Measurements from ENCODE around the gene HINT1. TPM values are rescaled to one million over a fixed set of nuclear protein-coding genes. Genes with fewer than 3 reads are reported as not detected.
A peak's percentile ranks its signal among the peaks of the same experiment; 100 is the strongest.
"Not testable (repeated sequence)": the region's sequence is repeated elsewhere in the genome, so short reads cannot be mapped to it uniquely, and the experiment has no call there.

Gene HINT1
- 100 to 1,000 TPM; 319 to 404 (median 367) TPM for polyA plus RNA-seq (ENCODE audit: insufficient read length in 10 of 10)
- long read RNA-seq, donor 1, transcript HINT1-209 (3 exons, 656 nt), result minor isoform, 9 of 419 reads
- long read RNA-seq, donor 1, transcript HINT1-201 (3 exons, 1,081 nt), result major isoform, 348 of 419 reads
- long read RNA-seq, donor 1, partial matches to known transcripts, result 34 of 419 reads
- long read RNA-seq, donor 1, other reads (novel, unspliced or antisense), result 25 of 419 reads
- long read RNA-seq, donor 2, transcript HINT1-209 (3 exons, 656 nt), result minor isoform, 5 of 483 reads
- long read RNA-seq, donor 2, transcript HINT1-201 (3 exons, 1,081 nt), result major isoform, 381 of 483 reads
- long read RNA-seq, donor 2, partial matches to known transcripts, result 44 of 483 reads
- long read RNA-seq, donor 2, other reads (novel, unspliced or antisense), result 47 of 483 reads
- long read RNA-seq, donor 3, partial matches to known transcripts, result 0 of 2 reads
- long read RNA-seq, donor 3, other reads (novel, unspliced or antisense), result 0 of 2 reads
- long read RNA-seq, donor 4, transcript HINT1-201 (3 exons, 1,081 nt), result major isoform, 223 of 258 reads
- long read RNA-seq, donor 4, transcript HINT1-209 (3 exons, 656 nt), result minor isoform, 8 of 258 reads
- long read RNA-seq, donor 4, partial matches to known transcripts, result 18 of 258 reads
- long read RNA-seq, donor 4, other reads (novel, unspliced or antisense), result 7 of 258 reads
- long read RNA-seq, donor 5, transcript HINT1-209 (3 exons, 656 nt), result minor isoform, 7 of 672 reads
- long read RNA-seq, donor 5, transcript HINT1-201 (3 exons, 1,081 nt), result major isoform, 553 of 672 reads
- long read RNA-seq, donor 5, partial matches to known transcripts, result 75 of 672 reads
- long read RNA-seq, donor 5, other reads (novel, unspliced or antisense), result 33 of 672 reads
- long read RNA-seq, donor 6, transcript HINT1-209 (3 exons, 656 nt), result minor isoform, 8 of 423 reads
- long read RNA-seq, donor 6, transcript HINT1-201 (3 exons, 1,081 nt), result major isoform, 360 of 423 reads
- long read RNA-seq, donor 6, partial matches to known transcripts, result 31 of 423 reads
- long read RNA-seq, donor 6, other reads (novel, unspliced or antisense), result 19 of 423 reads
- long read RNA-seq, donor 7, transcript HINT1-201 (3 exons, 1,081 nt), result major isoform, 229 of 261 reads
- long read RNA-seq, donor 7, partial matches to known transcripts, result 14 of 261 reads
- long read RNA-seq, donor 7, other reads (novel, unspliced or antisense), result 12 of 261 reads
- long read RNA-seq, donor 8, transcript HINT1-209 (3 exons, 656 nt), result minor isoform, 5 of 247 reads
- long read RNA-seq, donor 8, transcript HINT1-201 (3 exons, 1,081 nt), result major isoform, 199 of 247 reads
- long read RNA-seq, donor 8, partial matches to known transcripts, result 24 of 247 reads
- long read RNA-seq, donor 8, other reads (novel, unspliced or antisense), result 18 of 247 reads
- long read RNA-seq, donor 9, transcript HINT1-201 (3 exons, 1,081 nt), result major isoform, 60 of 108 reads
- long read RNA-seq, donor 9, partial matches to known transcripts, result 46 of 108 reads
- long read RNA-seq, donor 9, other reads (novel, unspliced or antisense), result 0 of 108 reads

DNA sequence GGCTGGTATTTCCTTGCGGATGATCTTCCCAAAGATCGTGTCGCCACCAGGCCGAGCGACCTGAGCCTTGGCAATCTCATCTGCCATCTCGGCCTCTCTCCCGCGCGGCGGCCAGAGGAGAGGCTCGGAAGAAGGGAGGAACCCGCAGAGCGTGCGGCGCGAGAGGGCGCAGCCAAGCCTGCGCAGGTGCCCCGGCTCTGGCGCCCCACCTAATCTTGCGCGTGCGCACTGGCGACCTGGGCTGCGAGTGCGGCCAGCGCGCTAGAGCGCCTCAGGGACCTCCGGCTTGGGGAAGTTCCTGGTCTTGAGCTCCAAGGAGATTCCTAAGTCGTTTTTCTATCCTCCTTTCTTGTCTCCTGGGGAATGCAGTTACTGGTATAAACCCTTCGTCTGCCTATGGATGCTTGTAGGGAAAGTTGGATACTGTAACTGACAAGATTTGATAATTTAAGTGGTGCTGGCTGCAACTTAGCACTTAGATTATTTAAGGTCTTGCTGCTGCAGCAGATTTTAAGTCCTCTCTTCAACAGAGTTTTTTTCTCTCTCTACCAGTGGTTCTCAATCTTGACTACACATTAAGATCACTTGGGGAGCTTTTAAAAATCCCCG lies at the start of gene HINT1:
Gene HINT1 (minus strand): TSS at position 138 of the 609 bp plus-strand sequence. CDS start 51 bp downstream, at position 87.
- DNase-seq, result peak; percentile 87 to 96 (median 92)

- peak in 1 of 3 donors; percentile 18 for DNase-seq
These were observed 49.7 kb upstream of the HINT1 start for GRCh38 chr5:131214609-131215227.

GRCh38 chr5:131212471-131213021 lies 47.5 kb upstream of the HINT1 start:
- no peak for DNase-seq

DNA sequence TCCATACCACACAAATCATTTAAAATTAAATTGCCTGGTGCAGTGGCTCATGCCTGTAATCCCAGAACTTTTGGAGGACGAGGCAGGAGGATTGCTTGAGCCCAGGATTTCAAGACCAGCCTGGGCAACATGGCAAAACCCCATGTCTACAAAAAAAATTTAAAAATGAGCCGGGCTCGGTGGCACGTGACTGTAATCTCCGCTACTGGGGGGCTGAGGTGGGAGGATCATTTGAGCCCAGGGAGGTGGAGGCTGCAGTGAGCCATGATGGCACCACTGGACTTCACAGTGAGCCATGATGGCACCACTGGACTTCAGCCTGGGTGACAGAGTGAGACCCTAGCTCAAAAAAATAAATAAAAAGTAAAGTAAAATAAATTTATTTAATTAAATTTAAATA lies 46.6 kb upstream of the HINT1 start:
- DNase-seq, result no peak

- no peak for DNase-seq
These were observed 45.1 kb upstream of the HINT1 start for GRCh38 chr5:131210151-131210510.

DNA sequence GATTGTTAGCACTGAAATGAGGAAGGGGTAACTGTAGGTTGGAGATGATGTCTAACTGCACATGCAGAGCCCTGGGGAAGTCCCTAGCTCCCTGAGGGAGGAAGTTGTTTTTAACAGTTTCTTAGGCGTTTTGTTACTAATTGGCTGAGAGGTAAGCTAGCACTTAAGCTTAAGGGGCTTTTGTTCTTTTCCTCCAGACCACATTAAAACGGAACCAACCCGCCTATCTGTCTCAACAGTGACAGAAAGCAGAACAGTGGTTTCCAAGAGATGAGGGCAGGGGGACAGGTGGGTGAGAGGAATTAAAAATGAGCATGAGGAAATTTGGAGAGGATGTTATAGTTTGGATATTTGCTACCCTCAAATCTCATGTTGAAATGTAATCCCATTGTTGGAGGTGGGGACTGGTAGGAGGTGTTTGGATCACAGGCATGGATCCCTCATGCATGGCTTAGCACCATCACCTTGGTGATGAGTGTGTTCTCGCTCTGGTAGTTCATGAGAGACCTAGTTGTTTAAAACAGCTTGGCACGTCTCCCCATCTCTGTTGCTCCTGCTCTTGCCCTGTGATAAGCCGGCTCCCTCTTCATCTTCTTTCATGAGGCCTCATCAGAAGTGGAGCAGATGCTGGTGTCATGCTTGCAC lies 44.6 kb upstream of the HINT1 start:
- DNase-seq, result peak in 2 of 3 donors; percentile 10 to 15

GRCh38 chr5:131209175-131209505 lies 44.1 kb upstream of the HINT1 start:
- DNase-seq, result no peak

- no peak for DNase-seq
These were observed 41.7 kb upstream of the HINT1 start for GRCh38 chr5:131206772-131207171.

DNA sequence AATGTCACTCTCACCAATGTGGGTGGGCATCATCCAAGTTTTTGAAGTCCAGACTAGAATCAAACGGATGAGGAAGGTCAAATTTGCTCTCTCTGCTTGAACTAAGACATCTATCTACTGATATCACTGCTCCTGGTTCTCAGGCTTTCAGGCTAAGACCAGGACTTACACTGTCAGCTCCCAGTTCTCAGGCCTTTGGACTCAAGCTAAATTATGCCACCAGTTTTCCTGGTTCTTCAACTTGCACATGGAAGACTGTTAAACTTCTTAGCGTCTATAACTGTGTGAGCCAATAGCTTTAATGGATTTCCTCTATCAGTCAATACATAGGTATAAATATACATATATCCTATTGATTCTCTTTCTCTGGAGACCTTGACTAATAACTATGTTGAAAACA lies 41.0 kb upstream of the HINT1 start:
- no peak for DNase-seq

GRCh38 chr5:131204964-131205363 lies 39.9 kb upstream of the HINT1 start:
- no peak for DNase-seq

- no peak for DNase-seq
These were observed 35.5 kb upstream of the HINT1 start for GRCh38 chr5:131200560-131200959.

DNA sequence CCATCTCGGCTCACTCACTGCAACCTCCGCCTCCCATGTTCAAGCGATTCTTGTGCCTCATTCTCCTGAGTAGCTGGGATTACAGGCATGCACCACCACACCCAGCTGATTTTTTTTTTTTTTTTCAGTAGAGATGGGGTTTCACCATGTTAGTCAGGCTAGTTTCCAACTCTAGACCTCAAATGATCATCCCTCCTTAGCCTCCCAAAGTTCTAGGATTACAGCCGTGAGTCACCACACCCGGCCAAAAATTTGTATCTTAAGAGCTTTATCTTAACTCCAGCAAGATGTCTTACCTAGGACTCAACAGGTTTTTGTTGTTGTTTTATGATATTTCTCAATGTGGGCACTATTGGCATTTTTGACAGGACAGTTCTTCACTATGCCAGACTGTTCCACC lies 33.6 kb upstream of the HINT1 start:
- DNase-seq, result no peak

- no peak for DNase-seq
These were observed 31.3 kb upstream of the HINT1 start for GRCh38 chr5:131196331-131196730.

GRCh38 chr5:131195696-131196095 lies 30.6 kb upstream of the HINT1 start:
- no peak for DNase-seq

DNA sequence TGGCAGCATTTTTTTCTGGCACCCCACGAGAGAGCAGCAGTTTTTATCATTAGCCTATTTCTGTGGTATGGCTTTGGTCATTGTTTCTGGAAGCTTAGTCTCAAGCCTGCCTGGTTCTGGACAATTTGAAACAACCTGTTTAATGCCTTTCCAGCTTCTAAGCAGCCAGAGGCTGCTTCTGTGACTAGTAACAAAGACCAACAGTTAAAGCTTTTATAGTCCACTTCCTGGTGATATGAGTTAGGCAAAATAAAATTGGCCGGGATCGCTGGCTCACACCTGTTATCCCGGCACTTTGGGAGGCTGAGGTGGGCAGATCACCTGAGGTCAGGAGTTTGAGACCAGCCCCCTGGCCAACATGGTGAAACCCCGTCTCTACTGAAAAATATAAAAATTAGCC lies 29.7 kb upstream of the HINT1 start:
- DNase-seq, result no peak

- not testable (repeated sequence) for DNase-seq
These were observed 28.8 kb upstream of the HINT1 start for GRCh38 chr5:131193897-131194296.

GRCh38 chr5:131193106-131193505 lies 28.1 kb upstream of the HINT1 start:
- no peak for DNase-seq

DNA sequence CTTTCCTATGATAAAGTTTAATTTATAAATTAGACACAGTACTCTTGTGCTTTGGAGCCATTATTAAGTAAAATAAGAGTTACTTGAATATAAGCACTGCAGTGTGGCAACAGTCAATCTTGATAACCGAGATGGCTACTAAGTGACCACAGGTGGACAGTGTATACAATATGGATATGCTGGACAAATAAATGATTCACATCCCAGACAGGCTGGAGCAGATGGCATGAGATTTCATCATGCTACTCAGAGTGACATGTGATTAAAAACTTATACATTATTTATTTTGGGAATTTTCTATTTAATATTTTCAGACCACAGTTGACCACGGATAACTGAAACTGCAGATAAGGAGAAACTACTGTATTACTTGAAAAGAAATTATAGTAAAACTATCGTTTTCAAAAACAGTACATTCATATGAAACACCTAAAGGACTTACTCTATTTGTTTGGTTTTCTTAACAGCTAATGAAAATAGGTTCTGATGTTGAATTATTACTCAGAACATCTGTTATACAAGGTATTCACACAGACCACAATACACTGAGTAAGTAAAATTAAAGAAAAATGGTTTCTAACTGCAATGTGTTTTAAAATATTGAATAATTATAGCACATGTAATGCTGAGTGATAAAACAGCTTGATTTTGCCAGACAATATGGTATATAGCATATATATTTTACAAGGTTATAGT lies 21.7 kb upstream of the HINT1 start:
- DNase-seq, result no peak

GRCh38 chr5:131185523-131186104 lies 20.6 kb upstream of the HINT1 start:
- DNase-seq, result no peak

Measured in muscle of back (tissue), 13 donors.